GM21528 (cell line): Measurements from ENCODE around the gene OR5A1.

Experiments used
- ATAC-seq: cut with Tn5 transposase; IDR thresholded peaks from one replicate; pipeline ENCODE4 v1.9.1; 2021; ENCODE audit warnings: mild to moderate bottlenecking, moderate library complexity; ENCODE audit not compliant: unreplicated experiment, low FRiP score

The OR5A1 gene

DNA sequence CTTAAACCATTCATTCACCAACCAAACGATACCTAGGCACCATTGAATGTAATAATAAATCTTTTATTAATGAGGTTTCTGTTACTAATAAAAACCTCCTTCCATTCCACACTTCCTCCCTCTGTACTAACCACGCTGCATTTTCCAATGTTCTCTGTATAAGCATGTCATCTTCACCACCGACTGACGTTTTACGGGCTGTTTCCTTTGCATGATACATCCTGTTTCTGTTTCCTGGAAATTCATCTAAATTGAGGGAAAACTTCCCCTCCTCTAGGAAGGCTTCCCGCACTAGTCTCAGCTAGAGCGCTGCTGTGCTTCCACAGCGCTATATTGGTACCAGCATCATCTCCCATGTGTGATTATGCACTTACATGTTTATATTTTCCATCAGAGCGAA is 38.9 kb downstream of the OR5A1 start:
- ATAC-seq, result no peak

- ATAC-seq, result no peak
Observed at GRCh38 chr11:59479906-59480305, 43.6 kb downstream of the OR5A1 start.

DNA sequence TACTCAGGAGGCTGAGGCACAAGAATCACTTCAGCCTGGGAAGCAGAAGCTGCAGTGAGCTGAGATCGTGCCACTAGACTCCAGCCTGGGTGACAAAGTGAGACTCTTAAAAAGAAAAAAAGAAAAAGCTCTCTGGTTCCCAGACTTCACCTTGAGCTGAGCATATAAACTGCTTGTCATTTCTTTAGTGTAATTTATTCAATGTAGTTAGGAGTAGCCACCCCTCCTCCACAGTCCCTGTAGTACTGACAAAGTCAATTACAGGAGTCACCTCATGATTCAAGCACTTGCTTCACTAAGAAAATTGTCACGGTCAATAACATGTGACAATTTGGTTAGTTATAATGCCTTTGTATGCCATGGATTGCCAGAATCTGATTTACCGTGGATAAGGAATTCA is 44.1 kb downstream of the OR5A1 start:
- no peak for ATAC-seq
